WTC11 (cell line): ENCODE results near the gene SMAD9. TPM values are rescaled to one million over a fixed set of nuclear protein-coding genes. Genes with fewer than 3 reads are reported as not detected.

Source experiments
- ATAC-seq: fragments of 200-7000 bp; cut with Tn5 transposase; 2 replicates; pipeline ENCODE4 v1.10.0; 2021; ENCODE audit warnings: mild to moderate bottlenecking, moderate library complexity
- CTCF ChIA-PET: fragments of 300-600 bp; sonication (Branson Sonifier 250); formaldehyde crosslinking; loops from one replicate; lab custom pipeline; 2021; ENCODE audit warnings: antibody characterized with exemption; lab: Charles Lee
- POLR2A ChIA-PET: fragments of 350-600 bp; sonication (Branson Sonifier 250); formaldehyde crosslinking; loops from one replicate; lab custom pipeline; 2021; ENCODE audit warnings: antibody characterized with exemption; lab: Charles Lee
- DNase-seq: peaks from one replicate; pipeline ENCODE4 v3.0.0; 2021; ENCODE audit warnings: low spot score
- H3K27ac Mint-ChIP-seq: 2 replicates; pipeline ENCODE4 v1.8.0; 2021; ENCODE audit warnings: mixed read lengths
- H3K27me3 Mint-ChIP-seq: 2 replicates; pipeline ENCODE4 v1.8.0; 2021; ENCODE audit warnings: low read depth, mild to moderate bottlenecking, moderate library complexity, mixed read lengths
- H3K36me3 Mint-ChIP-seq: 2 replicates; pipeline ENCODE4 v1.8.0; 2021; ENCODE audit warnings: mixed read lengths
- H3K4me1 Mint-ChIP-seq: 2 replicates; pipeline ENCODE4 v1.8.0; 2022; ENCODE audit warnings: mixed read lengths
- H3K4me3 Mint-ChIP-seq: 2 replicates; pipeline ENCODE4 v1.8.0; 2021; ENCODE audit warnings: mild to moderate bottlenecking, moderate library complexity, mixed read lengths
- H3K9me3 Mint-ChIP-seq: 2 replicates; pipeline ENCODE4 v1.8.0; 2021; ENCODE audit warnings: mixed read lengths
- AFF4 ChIP-seq: sonication (generic); formaldehyde crosslinking; IDR thresholded peaks from 2 replicates; pipeline ENCODE4 v1.8.1; 2023; ENCODE audit warnings: mild to moderate bottlenecking, missing genetic modification reagents, borderline replicate concordance
- CBFB ChIP-seq: sonication (generic); formaldehyde crosslinking; IDR thresholded peaks from 2 replicates; pipeline ENCODE4 v1.8.1; 2022; ENCODE audit warnings: mild to moderate bottlenecking, low read depth, missing genetic modification reagents
- CTCF ChIP-seq: fragments of 200-600 bp; IDR thresholded peaks from 2 replicates; pipeline ENCODE4 v1.8.0; 2022; ENCODE audit warnings: antibody characterized with exemption
- ELF4 ChIP-seq: sonication (generic); formaldehyde crosslinking; IDR thresholded peaks from 2 replicates; pipeline ENCODE4 v1.8.1; 2022; ENCODE audit warnings: low read depth, mild to moderate bottlenecking, moderate library complexity, missing genetic modification reagents
- ERG ChIP-seq: fragments of 250-450 bp; sonication (Bioruptor Pico); IDR thresholded peaks from 2 replicates; pipeline ENCODE4 v1.8.0; 2021; ENCODE audit warnings: mild to moderate bottlenecking
- ETV6 ChIP-seq: sonication (generic); formaldehyde crosslinking; IDR thresholded peaks from 2 replicates; pipeline ENCODE4 v1.8.1; 2022; ENCODE audit warnings: mild to moderate bottlenecking, missing genetic modification reagents
- FOXJ3 ChIP-seq: sonication (generic); formaldehyde crosslinking; IDR thresholded peaks from 2 replicates; pipeline ENCODE4 v1.9.0; 2021; ENCODE audit warnings: missing genetic modification reagents, mild to moderate bottlenecking, borderline replicate concordance
- GTF2I ChIP-seq: fragments of 250-450 bp; sonication (Bioruptor Pico); conservative IDR thresholded peaks from 2 replicates; pipeline ENCODE4 v1.4.0; 2021; ENCODE audit warnings: mild to moderate bottlenecking
- HMGA2 ChIP-seq: fragments of 250-450 bp; sonication (Bioruptor Pico); IDR thresholded peaks from 2 replicates; pipeline ENCODE4 v1.4.0; 2021; ENCODE audit warnings: mild to moderate bottlenecking, moderate library complexity
- NR1H2 ChIP-seq: sonication (generic); formaldehyde crosslinking; IDR thresholded peaks from 2 replicates; pipeline ENCODE4 v1.9.0; 2021; ENCODE audit warnings: mild to moderate bottlenecking, moderate library complexity, missing genetic modification reagents
- RELA ChIP-seq: sonication (generic); formaldehyde crosslinking; IDR thresholded peaks from 2 replicates; pipeline ENCODE4 v1.8.1; 2022; ENCODE audit warnings: missing genetic modification reagents, mild to moderate bottlenecking, borderline replicate concordance
- TEAD1 ChIP-seq: sonication (generic); formaldehyde crosslinking; IDR thresholded peaks from 2 replicates; pipeline ENCODE4 v1.8.0; 2022; ENCODE audit warnings: mild to moderate bottlenecking, missing genetic modification reagents
- USF1 ChIP-seq: sonication (generic); formaldehyde crosslinking; IDR thresholded peaks from 2 replicates; pipeline ENCODE4 v1.8.0; 2022; ENCODE audit warnings: mild to moderate bottlenecking, missing genetic modification reagents
- USF2 ChIP-seq: sonication (generic); formaldehyde crosslinking; IDR thresholded peaks from 2 replicates; pipeline ENCODE4 v1.8.1; 2023; ENCODE audit warnings: mild to moderate bottlenecking, missing genetic modification reagents, moderate library complexity
- ZMAT4 ChIP-seq: fragments of 250-450 bp; sonication (Bioruptor Pico); IDR thresholded peaks from 2 replicates; pipeline ENCODE4 v1.9.0; 2021; ENCODE audit warnings: mild to moderate bottlenecking
- ZNF121 ChIP-seq: sonication (generic); formaldehyde crosslinking; IDR thresholded peaks from 2 replicates; pipeline ENCODE4 v1.8.0; 2023; ENCODE audit warnings: missing genetic modification reagents
- ZNF423 ChIP-seq: fragments of 250-450 bp; sonication (Bioruptor Pico); IDR thresholded peaks from 2 replicates; pipeline ENCODE4 v2.1.2; 2022; ENCODE audit warnings: mild to moderate bottlenecking, moderate library complexity
- ZSCAN18 ChIP-seq: fragments of 250-450 bp; sonication (Bioruptor Pico); IDR thresholded peaks from 2 replicates; pipeline ENCODE4 v2.1.2; 2022; ENCODE audit warnings: mild to moderate bottlenecking, moderate library complexity
- total RNA-seq: library from RNA; stranded (reverse); gene quantifications from 3 replicates; pipeline ENCODE4 v1.2.3, GENCODE V29; 2021

SMAD9 gene
- total RNA-seq, 1 experiment from 2014 or later, result 1.2 TPM

GRCh38 chr13:36880961-36881360, 39.1 kb downstream of the SMAD9 start:
- DNase-seq (no peak), ATAC-seq (no peak)
- POLR2A ChIA-PET, result no interaction called here
- Mint-ChIP-seq H3K27me3 (peaks cover 3% of the 10 kb centered on the region; the same call in 1 of the 2 replicates), H3K36me3 (no peaks in the 10 kb centered on the region), H3K27ac (no peak overlapping the region), H3K4me1 (peaks cover 3% of the 10 kb centered on the region; the same call in 1 of the 2 replicates), H3K4me3 (no peak overlapping the region), H3K9me3 (no peaks in the 10 kb centered on the region)
- no peak for TF ChIP-seq USF1 (CRISPR knock-in tag)
- no peak for TF ChIP-seq NR1H2
- TF ChIP-seq HMGA2, result no peak
- no peak for TF ChIP-seq TEAD1 (CRISPR knock-in tag)
- TF ChIP-seq ETV6 (CRISPR knock-in tag), result no peak
- TF ChIP-seq ZNF121 (CRISPR knock-in tag), result no peak
- TF ChIP-seq CBFB (CRISPR knock-in tag), result no peak
- TF ChIP-seq CTCF, result no peak
- TF ChIP-seq RELA (CRISPR knock-in tag), result no peak
- CTCF ChIA-PET, result interaction anchor here (1.2 kb wide), 1 partner anchor 32 kb away, joined by 4 read pairs; no protein-coding TSS in a partner anchor

GRCh38 chr13:36879218-36879938, 40.7 kb downstream of the SMAD9 start:
- H3K27me3 Mint-ChIP-seq, result peaks cover 3% of the 10 kb centered on the region; the same call in 1 of the 2 replicates
- TF ChIP-seq ZSCAN18 (no peak), FOXJ3 (CRISPR knock-in tag) (no peak), HMGA2 (no peak), RELA (CRISPR knock-in tag) (no peak), USF2 (no peak), ELF4 (CRISPR knock-in tag) (no peak), ERG (CRISPR knock-in tag) (no peak), ZNF423 (no peak), GTF2I (CRISPR knock-in tag) (no peak), ZMAT4 (no peak), AFF4 (CRISPR knock-in tag) (no peak)
- TF ChIP-seq, all 79 proteins: peak for 0
- Mint-ChIP-seq H3K9me3 (no peaks in the 10 kb centered on the region), H3K27ac (no peak overlapping the region), H3K36me3 (no peaks in the 10 kb centered on the region), H3K4me3 (no peak overlapping the region), H3K4me1 (peaks cover 3% of the 10 kb centered on the region; the same call in 1 of the 2 replicates)
- DNase-seq (no peak), ATAC-seq (no peak)
- ChIA-PET POLR2A (no interaction called here), CTCF (interaction anchor here (0.6 to 0.8 kb wide), 2 partner anchors 31 to 536 kb away, joined by 3 to 4 read pairs; no protein-coding TSS in a partner anchor)
